ENCODE data around the gene CLASP1.

DNA sequence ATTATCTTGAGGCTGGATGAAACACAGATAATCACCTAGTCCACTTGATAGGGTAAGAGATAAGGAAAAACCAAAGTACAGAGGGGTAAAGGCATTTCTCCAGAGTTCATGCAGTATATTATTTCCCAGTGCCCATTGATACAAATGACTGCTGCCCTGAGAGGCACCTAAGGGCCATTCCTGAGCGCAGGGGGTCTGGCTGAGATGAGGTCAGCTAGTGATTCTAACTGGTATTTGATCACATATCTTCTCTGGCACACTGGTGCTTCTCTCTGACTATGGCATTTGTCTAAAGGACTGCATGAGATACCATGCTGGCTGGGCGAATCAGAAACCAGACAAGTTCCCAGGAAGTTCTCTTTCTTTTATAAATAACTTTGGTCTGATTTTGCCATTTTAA, 291.0 kb downstream of the CLASP1 start:
- TF ChIP-seq, protein P1, sequence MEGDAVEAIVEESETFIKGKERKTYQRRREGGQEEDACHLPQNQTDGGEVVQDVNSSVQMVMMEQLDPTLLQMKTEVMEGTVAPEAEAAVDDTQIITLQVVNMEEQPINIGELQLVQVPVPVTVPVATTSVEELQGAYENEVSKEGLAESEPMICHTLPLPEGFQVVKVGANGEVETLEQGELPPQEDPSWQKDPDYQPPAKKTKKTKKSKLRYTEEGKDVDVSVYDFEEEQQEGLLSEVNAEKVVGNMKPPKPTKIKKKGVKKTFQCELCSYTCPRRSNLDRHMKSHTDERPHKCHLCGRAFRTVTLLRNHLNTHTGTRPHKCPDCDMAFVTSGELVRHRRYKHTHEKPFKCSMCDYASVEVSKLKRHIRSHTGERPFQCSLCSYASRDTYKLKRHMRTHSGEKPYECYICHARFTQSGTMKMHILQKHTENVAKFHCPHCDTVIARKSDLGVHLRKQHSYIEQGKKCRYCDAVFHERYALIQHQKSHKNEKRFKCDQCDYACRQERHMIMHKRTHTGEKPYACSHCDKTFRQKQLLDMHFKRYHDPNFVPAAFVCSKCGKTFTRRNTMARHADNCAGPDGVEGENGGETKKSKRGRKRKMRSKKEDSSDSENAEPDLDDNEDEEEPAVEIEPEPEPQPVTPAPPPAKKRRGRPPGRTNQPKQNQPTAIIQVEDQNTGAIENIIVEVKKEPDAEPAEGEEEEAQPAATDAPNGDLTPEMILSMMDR (IDR thresholded peaks at IDR 0.05), result no peak
- no peak for TF ChIP-seq POLR2A (IDR thresholded peaks at IDR 0.05)
